ENCODE data around the gene FLAD1. TPM values are rescaled to one million over a fixed set of nuclear protein-coding genes. Genes with fewer than 3 reads are reported as not detected.

FLAD1 gene
- total RNA-seq, 2 donors from 2014 or later = 25.9 to 30.8 TPM

GRCh38 chr1:155018617-155019348, 35.6 kb downstream of the FLAD1 start:
- DNase-seq (no peak), ATAC-seq (no peak)
- intact Hi-C loops (cut with DNase I) = no loop called here

GRCh38 chr1:155019377-155020245, 36.5 kb downstream of the FLAD1 start:
- ATAC-seq = no peak
- intact Hi-C loops (cut with DNase I) = no loop called here
- DNase-seq = no peak

DNA sequence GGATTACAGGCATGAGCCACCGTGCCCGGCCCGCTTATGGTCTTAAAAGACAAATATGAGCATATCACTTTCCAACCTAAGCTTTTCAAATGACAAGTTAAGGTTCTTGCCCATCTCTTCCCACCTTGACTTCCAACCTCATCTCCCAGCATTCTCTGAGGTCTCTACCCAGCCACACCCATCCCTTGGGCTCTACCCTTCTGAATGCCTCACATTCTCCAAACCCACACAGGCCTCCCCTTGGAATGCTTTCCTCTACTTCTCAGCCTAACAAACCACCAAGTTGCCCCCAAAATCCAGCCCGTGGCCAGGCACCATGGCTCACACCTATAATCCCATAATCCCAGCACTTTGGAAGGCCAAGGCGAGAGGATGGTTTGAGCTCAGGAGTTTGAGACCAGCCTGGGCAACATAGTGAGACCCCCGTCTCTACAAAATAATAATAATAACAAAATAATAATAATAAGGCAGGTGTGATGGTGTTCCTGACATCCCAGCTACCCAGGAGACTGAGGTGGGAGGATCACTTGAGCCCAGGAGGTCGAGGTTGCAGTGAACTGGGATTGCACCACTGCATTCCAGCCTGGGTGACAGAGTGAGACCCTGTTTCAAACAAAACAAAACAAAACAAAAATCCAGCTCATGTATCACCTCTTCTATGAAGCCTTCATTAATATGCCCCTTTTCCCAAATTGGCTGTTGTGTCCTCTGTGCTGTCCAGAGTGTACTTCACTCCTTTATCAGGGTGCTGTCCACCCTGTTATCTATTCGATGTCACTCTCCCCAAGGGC, 39.2 kb downstream of the FLAD1 start:
- DNase-seq = no peak
- peak in 1 of 2 donors; percentile 46 for ATAC-seq
- intact Hi-C loops (cut with DNase I) = no loop called here

GRCh38 chr1:155022927-155023236, 39.7 kb downstream of the FLAD1 start:
- DNase-seq (no peak), ATAC-seq (no peak)
- intact Hi-C loops (cut with DNase I) = no loop called here

DNA sequence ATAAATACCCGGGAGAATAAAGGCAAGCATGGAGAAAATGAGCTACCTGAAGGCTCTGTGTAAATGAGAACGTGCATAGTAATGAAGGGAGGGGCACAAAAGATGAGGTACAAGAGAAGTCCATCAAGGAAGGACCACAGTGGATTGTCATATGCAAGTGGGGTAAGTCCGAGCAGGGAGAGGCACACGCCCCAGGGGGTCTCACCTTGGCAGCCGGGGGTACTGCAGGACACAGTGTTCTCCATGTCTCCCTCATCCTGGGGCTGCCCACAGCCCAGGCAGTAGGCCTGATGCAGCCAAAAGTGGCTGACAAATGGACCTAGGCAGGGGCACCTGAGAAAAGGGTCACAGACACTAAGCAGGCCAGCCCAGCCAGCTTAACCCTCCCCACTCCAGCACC, 40.5 kb downstream of the FLAD1 start:
- ATAC-seq (no peak), DNase-seq (no peak)
- intact Hi-C loops (cut with DNase I) = no loop called here

DNA sequence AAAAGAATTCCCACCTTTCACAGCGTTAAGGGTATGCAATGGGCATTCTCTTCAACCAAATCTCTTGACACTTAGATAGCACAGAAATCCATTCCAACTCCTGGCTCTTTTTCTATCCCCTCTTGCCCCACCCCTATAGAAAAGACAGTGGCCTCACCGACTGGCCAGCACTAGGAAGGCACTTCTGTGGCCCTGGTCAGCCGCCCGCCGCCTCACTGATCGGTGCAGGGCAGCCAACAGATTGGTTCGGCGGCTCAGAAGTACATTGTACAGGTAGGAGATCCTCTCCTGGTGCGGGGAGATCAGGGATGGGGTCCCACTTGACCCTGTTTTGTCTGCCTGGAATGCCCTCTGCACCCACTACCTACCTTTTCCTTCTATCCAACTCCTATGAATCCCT, 41.2 kb downstream of the FLAD1 start:
- no peak for DNase-seq
- intact Hi-C loops (cut with DNase I) = no loop called here
- no peak for ATAC-seq

GRCh38 chr1:155026154-155026553, 43.0 kb downstream of the FLAD1 start:
- intact Hi-C loops (cut with DNase I) = no loop called here
- ATAC-seq = no peak

GRCh38 chr1:155026588-155026987, 43.4 kb downstream of the FLAD1 start:
- intact Hi-C loops (cut with DNase I) = no loop called here
- ATAC-seq (no peak), DNase-seq (no peak)

More at GRCh38 chr1:155026154-155026553, 43.0 kb downstream of the FLAD1 start:
- no peak for DNase-seq

DNA sequence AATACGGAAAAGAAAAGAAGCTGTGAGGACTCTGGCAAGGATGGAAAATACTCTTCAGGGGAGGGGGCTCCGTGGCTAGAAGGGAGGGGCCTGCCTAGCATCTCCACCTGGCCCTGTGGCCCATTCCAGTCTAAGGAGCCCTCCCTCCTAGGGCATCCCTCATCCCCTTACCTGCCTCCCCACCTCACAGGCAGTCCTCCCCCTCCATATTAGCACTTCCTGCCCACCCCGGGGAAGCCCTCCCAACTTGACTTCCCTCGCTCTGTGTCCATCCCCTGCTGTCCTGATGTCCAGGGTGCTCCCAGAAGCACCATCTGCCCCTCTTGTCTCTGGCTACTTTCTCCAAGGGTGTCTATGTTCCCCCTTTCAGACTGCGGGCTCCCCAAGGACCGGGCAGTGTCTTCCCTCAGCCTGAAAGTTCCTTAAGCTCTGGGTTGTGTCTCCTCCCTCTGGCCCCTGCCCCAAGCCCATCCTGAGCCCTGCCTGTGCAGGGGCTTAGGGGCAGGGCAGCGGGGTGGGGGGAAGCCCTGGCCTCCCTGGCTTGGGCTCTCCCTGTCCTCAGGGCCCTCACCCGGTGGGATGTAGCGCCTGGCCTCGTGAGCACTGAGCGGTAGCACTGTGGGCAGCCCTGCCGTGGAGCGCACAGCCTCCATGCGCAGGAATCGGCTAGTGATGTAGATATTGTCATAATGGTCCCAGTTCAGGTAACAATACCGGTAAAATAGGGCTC, 46.5 kb downstream of the FLAD1 start:
- DNase-seq (no peak), ATAC-seq (peak in 1 of 2 donors; percentile 11)

DNA sequence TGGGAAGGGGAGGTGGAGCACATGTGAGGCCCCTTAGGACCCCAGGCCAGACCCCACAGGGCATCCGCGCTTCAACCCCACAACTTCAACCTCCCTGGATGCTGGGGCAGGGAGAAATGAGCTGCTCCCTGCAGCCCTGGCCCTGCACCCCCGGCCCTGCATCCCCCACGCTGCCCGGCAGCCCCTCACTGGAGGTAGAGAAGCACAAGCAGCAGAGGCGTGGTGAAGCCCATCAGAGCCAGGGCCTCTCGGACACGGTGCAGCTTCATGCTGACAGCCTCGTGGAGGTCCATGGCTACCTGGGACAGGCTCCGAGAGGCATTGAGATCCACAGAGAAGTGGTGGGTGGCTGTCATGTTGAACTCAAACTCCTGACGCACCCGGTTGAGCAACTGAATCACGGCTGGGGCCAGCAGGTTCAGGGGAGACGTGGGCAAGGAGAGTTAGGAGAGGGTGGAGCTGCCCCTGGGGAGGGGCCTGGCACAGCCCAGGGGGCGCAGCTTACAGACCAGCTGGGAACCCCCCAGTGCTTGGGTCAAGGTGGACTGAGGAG, 47.2 kb downstream of the FLAD1 start:
- DNase-seq (no peak), ATAC-seq (no peak)
- intact Hi-C loops (cut with DNase I) = loop anchor here in 1 of 2 donors (10.0 kb wide), 1 partner anchor 126 kb away; no protein-coding TSS in a partner anchor

More for the DNA sequence above, 46.5 kb downstream of the FLAD1 start:
- intact Hi-C loops (cut with DNase I) = loop anchor here in 1 of 2 donors (10.0 kb wide), 1 partner anchor 125 kb away; no protein-coding TSS in a partner anchor

DNA sequence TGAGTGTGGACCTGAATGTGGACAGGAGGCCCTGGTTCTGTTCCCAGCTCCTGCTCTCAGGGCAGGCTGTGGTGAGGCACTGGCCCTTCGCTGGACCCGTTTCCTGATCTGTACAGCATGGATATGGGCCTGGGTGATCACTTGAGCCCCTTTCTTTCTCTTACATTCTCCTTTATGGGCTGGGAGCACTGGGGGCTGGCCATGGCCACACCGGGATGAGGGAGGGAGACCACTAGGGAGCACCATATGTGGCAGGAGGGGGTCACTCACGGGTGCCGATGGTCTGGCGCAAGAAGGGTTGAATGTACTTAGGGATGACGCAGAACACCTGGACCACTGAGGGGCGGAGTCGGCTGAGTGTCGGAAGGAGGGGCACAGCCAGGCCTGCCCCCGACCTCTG, 47.8 kb downstream of the FLAD1 start:
- no peak for ATAC-seq
- DNase-seq = no peak
- intact Hi-C loops (cut with DNase I) = loop anchor here in 1 of 2 donors (10.0 kb wide), 1 partner anchor 126 kb away; no protein-coding TSS in a partner anchor

DNA sequence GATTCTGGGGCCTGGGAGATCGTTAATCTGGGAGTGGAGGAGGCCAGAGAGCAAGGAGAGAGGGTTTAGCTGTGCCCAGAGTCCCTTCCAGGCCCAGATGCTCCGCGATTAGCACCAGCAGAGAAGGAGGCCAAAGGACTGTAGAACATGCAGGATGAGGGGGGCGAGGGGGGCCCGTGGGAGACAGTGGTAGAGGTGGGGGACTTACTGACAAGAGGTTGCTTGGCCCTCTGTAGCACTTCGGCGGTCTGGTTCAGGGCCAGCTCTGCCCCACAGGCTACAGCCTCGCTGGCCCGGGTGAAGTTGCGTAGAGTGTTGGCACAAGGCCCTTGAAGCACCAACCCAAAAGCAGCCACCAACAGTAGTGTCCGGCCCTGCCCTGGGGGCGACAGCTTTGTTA, 49.7 kb downstream of the FLAD1 start:
- intact Hi-C loops (cut with DNase I) = loop anchor here in 1 of 2 donors (10.0 kb wide), 1 partner anchor 128 kb away; no protein-coding TSS in a partner anchor
- no peak for ATAC-seq

GRCh38 chr1:155033524-155033923, 50.4 kb downstream of the FLAD1 start, which contains the start of the genes DCST1 and DCST2:
DCST1 (plus strand) TSS chr1:155033824; CDS start chr1:155034037, 213 bp downstream.
DCST2 (minus strand) TSS chr1:155033781; CDS start chr1:155033701, 80 bp downstream.
- intact Hi-C loops (cut with DNase I) = loop anchor here in 1 of 2 donors (10.0 kb wide), 1 partner anchor 129 kb away; no protein-coding TSS in a partner anchor
- ATAC-seq (no peak), DNase-seq (no peak)

More for the DNA sequence above, 49.7 kb downstream of the FLAD1 start:
- DNase-seq = no peak

DNA sequence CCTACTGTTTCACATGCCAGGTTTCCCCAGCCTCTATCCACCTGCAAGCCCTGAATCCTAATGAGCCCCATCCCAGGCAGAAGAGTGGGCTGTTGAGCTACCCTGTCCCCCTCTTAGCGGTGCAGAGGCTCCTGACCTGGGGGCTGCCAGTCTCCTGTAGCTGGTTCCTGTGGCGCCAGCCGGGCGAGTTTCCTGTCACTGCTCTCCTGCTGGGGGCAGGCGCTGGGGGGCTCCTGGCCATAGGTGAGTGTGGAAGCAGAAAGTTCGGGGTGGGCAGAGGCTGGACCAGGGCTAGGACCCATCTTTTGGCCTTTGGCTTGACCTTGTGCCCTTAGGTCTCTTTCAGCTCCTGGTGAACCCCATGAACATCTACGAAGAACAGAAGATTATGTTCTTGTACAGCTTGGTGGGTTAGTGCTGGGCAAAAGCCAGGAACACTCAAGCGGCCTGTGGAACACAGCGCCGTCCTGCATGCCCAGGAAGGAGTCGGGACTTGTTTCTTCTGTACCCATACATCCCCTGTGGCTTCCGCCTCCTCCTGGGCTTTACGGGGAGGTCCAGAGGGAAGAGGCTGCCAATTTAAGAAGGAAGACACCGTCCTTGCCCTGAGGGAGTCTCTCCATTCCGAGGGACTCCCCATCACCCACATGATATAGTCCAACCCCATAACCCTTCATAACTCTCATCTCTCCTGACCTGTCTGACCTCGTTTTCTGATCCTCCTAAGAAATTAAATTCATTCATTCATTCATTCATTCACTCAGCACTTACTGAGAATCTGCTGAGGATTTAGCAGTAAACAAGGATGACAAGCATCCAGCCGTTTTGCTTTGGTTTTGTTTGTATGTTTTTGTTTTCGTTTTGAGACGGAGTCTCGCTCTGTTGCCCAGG, 51.4 kb downstream of the FLAD1 start:
- no peak for ATAC-seq

GRCh38 chr1:155035936-155036335, 52.8 kb downstream of the FLAD1 start:
- ATAC-seq (no peak), DNase-seq (no peak)
- intact Hi-C loops (cut with DNase I) = loop anchor here in 1 of 2 donors (10.0 kb wide), 1 partner anchor 131 kb away; no protein-coding TSS in a partner anchor

More for the DNA sequence above, 51.4 kb downstream of the FLAD1 start:
- intact Hi-C loops (cut with DNase I) = loop anchor here in 1 of 2 donors (10.0 kb wide), 1 partner anchor 130 kb away; no protein-coding TSS in a partner anchor
- DNase-seq = no peak

GRCh38 chr1:155037043-155037442, 53.9 kb downstream of the FLAD1 start:
- no peak for DNase-seq
- intact Hi-C loops (cut with DNase I) = loop anchor here in 1 of 2 donors (10.0 kb wide), 1 partner anchor 132 kb away; no protein-coding TSS in a partner anchor
- no peak for ATAC-seq
